Body of pancreas (tissue), 4 donors: ENCODE results near the gene PARP3. TPM values are rescaled to one million over a fixed set of nuclear protein-coding genes. Genes with fewer than 3 reads are reported as not detected.

Experiments
- ATAC-seq: fragments of 150-250 bp; one replicate; pipeline ENCODE4 v1.9.1; 2016
- DNase-seq, 4 donors: peaks; one replicate each; pipeline ENCODE4 v3.0.0-alpha.2; 2019
- H3K27ac ChIP-seq, 4 donors: fragments of 200-600 bp; sonication (generic); 1 replicate in 3 of 4; 2 replicates in 1 of 4; pipeline versions ENCODE4 v1.5.1 to v1.6.1; 2016 to 2019; ENCODE audit warnings: mild to moderate bottlenecking in 1 of 4, mixed read lengths in 1 of 4, moderate library complexity in 1 of 4
- H3K27me3 ChIP-seq, 2 donors: fragments of 200-600 bp; sonication (generic); one replicate each; pipeline ENCODE4 v1.6.0; 2016; ENCODE audit warnings: mild to moderate bottlenecking in 1 of 2
- H3K36me3 ChIP-seq, 2 donors: fragments of 200-600 bp; sonication (generic); replicated peaks in 1 of 2; 2 replicates each; pipeline ENCODE4 v1.5.1; 2016; ENCODE audit warnings: low read depth in 2 of 2; ENCODE audit not compliant: insufficient read depth in 1 of 2
- H3K4me1 ChIP-seq: fragments of 200-600 bp; sonication (generic); one replicate; pipeline ENCODE4 v1.6.0; 2016
- H3K4me3 ChIP-seq, 2 donors: fragments of 200-600 bp; sonication (generic); 1 replicate in 1 of 2; 2 replicates in 1 of 2; pipeline ENCODE4 v1.5.1; 2016 to 2019
- H3K9me3 ChIP-seq, 3 donors: fragments of 200-600 bp; sonication (generic); 1 replicate in 2 of 3; 2 replicates in 1 of 3; pipeline ENCODE4 v1.5.1; 2016
- CTCF ChIP-seq, 7 experiments: fragments of 450-650 bp in 4 of 7; fragments of 200-600 bp in 3 of 7; sonication (generic) in 3 of 7; IDR thresholded peaks; one replicate each; pipeline ENCODE4 v1.5.1; 2016 to 2019; ENCODE audit warnings: antibody characterized with exemption in 7 of 7
- POLR2A ChIP-seq, 3 donors: fragments of 450-650 bp; IDR thresholded peaks; one replicate each; pipeline ENCODE4 v1.6.1; 2016; ENCODE audit warnings: antibody characterized with exemption in 3 of 3, mild to moderate bottlenecking in 2 of 3
- WGBS, 2 donors: methylation state at CpG; one replicate each; pipeline ENCODE4 v1.1.5; 2017; 5-methylcytosine and 5-hydroxymethylcytosine counted together
- intact Hi-C: fragments of 100-400 bp; cut with DNase I; formaldehyde crosslinking; loops from one replicate; pipeline ENCODE4 v1.15.1; 2023
- total RNA-seq, 2 donors: library from RNA; depleted of rRNA; stranded (reverse); fragments of >200 nt; gene quantifications; one replicate each; pipeline ENCODE4 v1.1.0, GENCODE V29; 2016

PARP3 gene
- total RNA-seq, 2 donors from 2014 or later, result 4.2 to 18.8 TPM

- Histone ChIP-seq H3K36me3 (peaks cover under 1 to 15% of the 10 kb centered on the region in 2 donors), H3K9me3 (no peaks in the 10 kb centered on the region), H3K4me3 (no peak overlapping the region), H3K27me3 (no peaks in the 10 kb centered on the region), H3K27ac (no peak overlapping the region), H3K4me1 (no peaks in the 10 kb centered on the region)
- no peak for ATAC-seq
- intact Hi-C loops, result no loop called here
- no peak for DNase-seq
- TF ChIP-seq CTCF (IDR thresholded peaks at IDR 0.05), result no peak
- TF ChIP-seq POLR2A (IDR thresholded peaks at IDR 0.05), result no peak
- 100% methylated on average over 1 of the region's 1 CpG; no CpG with 5 or more reads in 1 of the 2 donors for WGBS, 2 donors
Measured at GRCh38 chr3:51930439-51930838, 11.7 kb upstream of the PARP3 start.

GRCh38 chr3:51931756-51932155, 10.4 kb upstream of the PARP3 start:
- intact Hi-C loops, result no loop called here
- WGBS, 2 donors, result 84 to 86% methylated on average over 6 of the region's 6 CpGs
- H3K27ac ChIP-seq, result no peak overlapping the region
- DNase-seq (no peak), ATAC-seq (no peak)
- no peaks in the 10 kb centered on the region for H3K27me3 ChIP-seq
- H3K9me3 ChIP-seq, result no peaks in the 10 kb centered on the region
- TF ChIP-seq CTCF (IDR thresholded peaks at IDR 0.05) (no peak), POLR2A (IDR thresholded peaks at IDR 0.05) (no peak)
- H3K4me3 ChIP-seq, result no peak overlapping the region
- H3K4me1 ChIP-seq, result no peaks in the 10 kb centered on the region
- H3K36me3 ChIP-seq, result peaks cover 9 to 18% of the 10 kb centered on the region in 2 donors

DNA sequence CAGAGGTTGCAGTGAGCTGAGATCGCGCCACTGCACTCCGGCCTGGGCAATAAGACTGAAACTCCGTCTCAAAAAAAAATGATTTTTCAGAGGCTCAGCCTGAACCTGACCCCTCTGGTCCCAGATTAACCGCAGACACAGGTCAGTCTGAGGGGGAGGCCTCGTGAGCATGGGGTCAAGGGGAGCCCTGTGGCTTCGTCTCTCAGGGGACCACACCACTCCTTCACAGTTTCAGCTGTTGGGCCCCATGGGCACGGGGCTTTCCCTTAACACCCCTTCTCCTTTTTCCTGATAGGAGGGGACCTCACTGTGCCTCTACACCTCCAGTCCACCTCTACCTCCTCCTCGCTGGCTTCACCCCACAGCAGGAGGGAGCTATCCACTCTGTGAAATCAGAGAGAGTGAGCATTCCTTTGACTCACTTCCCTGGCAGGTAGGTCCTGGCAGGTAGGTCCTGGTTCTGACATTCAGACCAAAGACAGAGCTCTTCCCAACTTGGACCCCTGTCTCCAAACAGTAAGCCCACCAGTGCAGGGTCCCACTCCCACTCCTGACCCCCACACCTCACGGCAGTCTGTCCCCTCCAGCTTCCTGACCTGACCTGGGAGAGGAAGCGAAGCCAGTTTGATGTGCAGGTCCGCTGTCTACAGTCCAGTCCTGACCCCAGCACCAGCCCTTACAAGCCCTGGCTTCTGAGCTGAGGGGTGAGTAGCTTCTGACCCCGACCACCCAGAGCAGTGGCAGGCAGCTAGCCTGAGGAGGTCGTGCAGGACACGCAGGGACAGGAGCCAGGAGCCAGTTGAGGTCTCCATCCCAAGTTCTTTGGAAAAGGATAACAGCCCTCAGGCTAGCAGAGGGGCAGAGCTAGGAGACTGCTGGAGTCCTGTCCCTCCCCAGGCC, 9.4 kb upstream of the PARP3 start:
- no peak for DNase-seq
- Histone ChIP-seq H3K4me3 (no peak overlapping the region), H3K36me3 (peaks cover 9 to 22% of the 10 kb centered on the region in 2 donors), H3K4me1 (no peaks in the 10 kb centered on the region), H3K9me3 (no peaks in the 10 kb centered on the region), H3K27ac (no peak overlapping the region), H3K27me3 (no peaks in the 10 kb centered on the region)
- intact Hi-C loops, result no loop called here
- no peak for ATAC-seq
- WGBS, 2 donors, result 94 to 100% methylated on average over 9 to 15 of the region's 15 CpGs
- TF ChIP-seq POLR2A (IDR thresholded peaks at IDR 0.05) (no peak), CTCF (IDR thresholded peaks at IDR 0.05) (no peak)

DNA sequence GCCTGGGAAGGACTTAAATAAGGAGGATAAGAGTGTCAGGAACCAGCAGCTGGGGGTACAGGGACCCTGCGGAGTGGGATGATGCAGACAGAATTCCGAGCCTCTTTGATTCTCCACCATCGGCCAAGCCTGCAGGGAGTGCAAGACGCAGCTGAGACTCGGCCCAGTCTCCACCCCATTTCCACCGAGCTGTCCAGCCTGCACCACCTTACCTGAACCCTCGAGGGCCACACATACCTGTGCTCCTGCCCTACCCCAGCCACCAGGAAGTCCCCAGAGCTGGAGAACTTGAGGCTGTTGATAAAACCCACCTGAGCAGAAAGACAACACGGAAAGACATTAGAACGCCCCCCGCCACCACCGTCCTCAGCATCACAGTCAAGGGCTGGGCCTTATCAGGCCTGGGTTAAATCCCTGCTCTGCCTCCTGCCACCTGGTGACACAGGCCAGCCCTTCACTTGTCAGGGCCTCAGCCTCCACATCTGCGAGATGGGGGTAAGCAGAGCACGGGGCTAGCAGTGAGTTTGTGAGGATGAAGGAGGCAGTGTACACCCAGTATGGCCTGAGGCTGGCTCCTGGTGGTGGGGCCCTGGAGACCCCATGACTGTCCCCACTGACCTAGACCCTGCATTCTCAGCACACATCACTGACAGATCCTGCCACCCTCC, 8.6 kb upstream of the PARP3 start:
- H3K9me3 ChIP-seq, result no peaks in the 10 kb centered on the region
- DNase-seq, result no peak
- no peak overlapping the region for H3K27ac ChIP-seq
- no peaks in the 10 kb centered on the region for H3K27me3 ChIP-seq
- 92 to 93% methylated on average over 11 to 13 of the region's 13 CpGs for WGBS, 2 donors
- intact Hi-C loops, result no loop called here
- peaks cover 9 to 24% of the 10 kb centered on the region in 2 donors for H3K36me3 ChIP-seq
- TF ChIP-seq CTCF (IDR thresholded peaks at IDR 0.05), result no peak
- no peak for TF ChIP-seq POLR2A (IDR thresholded peaks at IDR 0.05)
- no peaks in the 10 kb centered on the region for H3K4me1 ChIP-seq
- no peak for ATAC-seq
- H3K4me3 ChIP-seq, result no peak overlapping the region
